ENCODE measurements around the gene JTB. TPM values are rescaled to one million over a fixed set of nuclear protein-coding genes. Genes with fewer than 3 reads are reported as not detected.

JTB gene
- total and polyA plus RNA-seq, 9 of the 15 experiments (the other 6 are each of a cell fraction or from before 2014, with no cell fraction given) = 24.7 to 308 (median 151) TPM

- TF ChIP-seq MAFF (IDR thresholded peaks at IDR 0.05; ENCODE audit: low read length) (0 out of 2 replicates have a peak, but pooled peaks have one; percentile 14), MAFK (IDR thresholded peaks at IDR 0.05; ENCODE audit: low read length) (peak; percentile 29; the same call in 1 of the 2 replicates), SIX5 (IDR thresholded peaks at IDR 0.05; ENCODE audit: borderline replicate concordance in 1 of 2, insufficient read depth in 1 of 2, low read depth in 1 of 2, low read length in 2 of 2) (peak; percentile 74 to 79), HBP1 (CRISPR knock-in tag; IDR thresholded peaks at IDR 0.05) (peak; percentile 46; the same call in 1 of the 2 replicates), NR3C1 (CRISPR knock-in tag; IDR thresholded peaks at IDR 0.05) (no peak), MAZ (CRISPR knock-in tag; conservative IDR thresholded peaks at IDR 0.05 in 1 of 2, IDR thresholded peaks at IDR 0.05 in 1 of 2) (peak; percentile 67 to 78), ZNF395 (CRISPR knock-in tag; IDR thresholded peaks at IDR 0.05) (peak; percentile 72; the same call in 1 of the 2 replicates), KAT7 (CRISPR knock-in tag; IDR thresholded peaks at IDR 0.05; ENCODE audit: borderline replicate concordance) (peak; percentile 45; the same call in 1 of the 2 replicates), HEY1 (CRISPR knock-in tag; IDR thresholded peaks at IDR 0.05; ENCODE audit: borderline replicate concordance) (no peak), CC2D1A (IDR thresholded peaks at IDR 0.05) (0 out of 2 replicates have a peak, but pooled peaks have one; percentile 21), SMAD3 (CRISPR knock-in tag; conservative IDR thresholded peaks at IDR 0.05) (0 out of 2 replicates have a peak, but pooled peaks have one; percentile 11), IRF9 (tag; IDR thresholded peaks at IDR 0.05) (peak; percentile 64; the same call in 1 of the 2 replicates), POLR2AphosphoS5 (IDR thresholded peaks at IDR 0.05; ENCODE audit: control insufficient read depth, insufficient read depth, low read depth, low read length) (peak; percentile 100), MEIS2 (IDR thresholded peaks at IDR 0.05; ENCODE audit: partially characterized antibody) (peak; percentile 62), ID3 (CRISPR knock-in tag; IDR thresholded peaks at IDR 0.05) (no peak), ID3 (tag; IDR thresholded peaks at IDR 0.05) (peak; percentile 88), ZNF766 (CRISPR knock-in tag; conservative IDR thresholded peaks at IDR 0.05) (peak; percentile 93), MBD2 (IDR thresholded peaks at IDR 0.05; ENCODE audit: borderline replicate concordance, low read depth) (peak; percentile 94; the same call in 1 of the 2 replicates), CEBPB (tag; IDR thresholded peaks at IDR 0.05) (peak; percentile 93), DPF2 (IDR thresholded peaks at IDR 0.05) (peak; percentile 25; the same call in 1 of the 2 replicates), ZBTB49 (CRISPR knock-in tag; IDR thresholded peaks at IDR 0.05; ENCODE audit: borderline replicate concordance) (no peak)
Observed at GRCh38 chr1:153990468-153991150, 13.1 kb upstream of the JTB start, which contains the start of gene RPS27 (continued).
